ENCODE data around the gene CENPB.
A peak's percentile ranks its signal among the peaks of the same experiment; 100 is the strongest.

The CENPB gene

DNA sequence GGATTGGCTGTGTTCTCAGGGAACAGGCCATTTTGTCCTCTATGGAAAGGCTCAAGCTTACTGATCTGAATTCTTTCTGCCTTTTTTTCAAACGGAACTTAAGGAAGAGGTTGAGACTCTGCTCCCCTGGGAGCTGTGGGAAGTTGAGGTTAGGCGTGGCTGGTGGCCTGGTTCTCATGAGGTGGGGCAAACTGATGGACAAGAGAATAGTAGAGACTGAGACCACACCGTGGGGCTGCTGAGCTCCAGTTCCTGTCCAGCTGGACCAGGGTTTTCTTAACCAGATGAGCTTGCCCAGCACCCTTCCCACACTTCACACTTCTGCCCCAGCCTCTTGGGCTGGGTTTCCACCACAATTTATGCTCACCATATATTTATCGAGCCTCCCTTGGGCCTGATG, 39.9 kb upstream of the CENPB start:
- H3K4me1 ChIP-seq (ENCODE audit: insufficient read depth, low read length, severe bottlenecking) = peaks cover 3% of the 10 kb centered on the region
- H3K36me3 ChIP-seq (ENCODE audit: insufficient read depth, low read length) = peaks cover 36% of the 10 kb centered on the region
- H3K9ac ChIP-seq (ENCODE audit: low read length) = no peak overlapping the region
- no peak overlapping the region for H3K27ac ChIP-seq (ENCODE audit: low read depth, low read length, poor library complexity, severe bottlenecking)
- H3K4me3 ChIP-seq (ENCODE audit: low read depth, low read length, poor library complexity, severe bottlenecking) = no peak overlapping the region
- H2AFZ ChIP-seq (ENCODE audit: low read length) = no peak overlapping the region
- H3F3A ChIP-seq (ENCODE audit: insufficient read depth, low read length) = no peaks in the 10 kb centered on the region
- H3K4me2 ChIP-seq (ENCODE audit: low read length) = no peak overlapping the region
- H3K9me2 ChIP-seq (ENCODE audit: low read depth, low read length) = no peaks in the 10 kb centered on the region
- no peaks in the 10 kb centered on the region for H3K27me3 ChIP-seq (ENCODE audit: insufficient read depth, low read length)
- no peaks in the 10 kb centered on the region for H4K20me1 ChIP-seq (ENCODE audit: insufficient read depth, low read length)
- no peaks in the 10 kb centered on the region for H3K9me3 ChIP-seq (ENCODE audit: low read length)
- no peak for TF ChIP-seq EZH2 (IDR thresholded peaks at IDR 0.05; ENCODE audit: borderline replicate concordance, low read length)
- TF ChIP-seq, protein P1, sequence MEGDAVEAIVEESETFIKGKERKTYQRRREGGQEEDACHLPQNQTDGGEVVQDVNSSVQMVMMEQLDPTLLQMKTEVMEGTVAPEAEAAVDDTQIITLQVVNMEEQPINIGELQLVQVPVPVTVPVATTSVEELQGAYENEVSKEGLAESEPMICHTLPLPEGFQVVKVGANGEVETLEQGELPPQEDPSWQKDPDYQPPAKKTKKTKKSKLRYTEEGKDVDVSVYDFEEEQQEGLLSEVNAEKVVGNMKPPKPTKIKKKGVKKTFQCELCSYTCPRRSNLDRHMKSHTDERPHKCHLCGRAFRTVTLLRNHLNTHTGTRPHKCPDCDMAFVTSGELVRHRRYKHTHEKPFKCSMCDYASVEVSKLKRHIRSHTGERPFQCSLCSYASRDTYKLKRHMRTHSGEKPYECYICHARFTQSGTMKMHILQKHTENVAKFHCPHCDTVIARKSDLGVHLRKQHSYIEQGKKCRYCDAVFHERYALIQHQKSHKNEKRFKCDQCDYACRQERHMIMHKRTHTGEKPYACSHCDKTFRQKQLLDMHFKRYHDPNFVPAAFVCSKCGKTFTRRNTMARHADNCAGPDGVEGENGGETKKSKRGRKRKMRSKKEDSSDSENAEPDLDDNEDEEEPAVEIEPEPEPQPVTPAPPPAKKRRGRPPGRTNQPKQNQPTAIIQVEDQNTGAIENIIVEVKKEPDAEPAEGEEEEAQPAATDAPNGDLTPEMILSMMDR (IDR thresholded peaks at IDR 0.05; ENCODE audit: low read length) = no peak
- H3K79me2 ChIP-seq (ENCODE audit: insufficient read depth, low read length) = no peaks in the 10 kb centered on the region

DNA sequence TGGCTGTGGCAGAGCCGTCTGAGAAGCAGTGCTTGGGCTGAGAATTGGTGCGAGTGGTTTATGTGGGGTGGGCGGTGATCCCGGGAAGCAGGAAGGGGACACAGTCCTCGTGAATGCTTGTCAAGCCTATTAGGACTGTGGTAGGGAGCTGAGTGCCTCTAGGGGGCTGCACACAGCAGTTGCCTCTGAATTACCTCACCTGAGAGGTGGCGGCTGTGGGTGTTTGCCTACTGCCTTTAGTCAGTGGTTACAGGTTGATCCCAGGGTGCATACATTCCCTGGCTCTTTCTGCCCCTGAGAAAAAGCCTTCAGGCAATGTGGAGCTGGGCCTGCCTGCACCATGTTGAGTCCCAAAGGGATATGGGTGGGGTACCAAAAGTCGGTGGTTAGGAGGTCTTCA, 39.0 kb upstream of the CENPB start:
- H3K4me2 ChIP-seq (ENCODE audit: low read length) = no peak overlapping the region
- no peak overlapping the region for H3K4me3 ChIP-seq (ENCODE audit: low read depth, low read length, poor library complexity, severe bottlenecking)

DNA sequence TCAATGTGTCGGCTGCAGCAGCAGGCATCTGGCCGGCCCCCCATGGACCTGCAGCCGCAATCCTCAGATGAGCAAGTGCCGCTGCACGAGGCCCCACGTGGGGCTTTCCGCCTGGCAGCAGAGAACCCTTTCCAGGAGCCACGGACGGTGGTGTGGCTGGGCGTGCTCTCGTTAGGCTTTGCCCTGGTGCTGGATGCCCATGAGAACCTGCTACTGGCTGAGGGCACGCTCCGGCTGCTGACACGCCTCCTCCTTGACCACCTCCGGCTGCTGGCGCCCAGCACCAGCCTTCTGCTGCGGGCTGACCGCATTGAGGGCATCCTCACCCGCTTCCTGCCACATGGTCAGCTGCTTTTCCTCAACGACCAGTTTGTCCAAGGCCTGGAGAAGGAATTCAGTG, 37.3 kb upstream of the CENPB start:
- Histone ChIP-seq H3K4me1 (ENCODE audit: insufficient read depth, low read length, severe bottlenecking) (peaks cover 18% of the 10 kb centered on the region), H3K9me2 (ENCODE audit: low read depth, low read length) (no peaks in the 10 kb centered on the region)
- TF ChIP-seq, protein P1 (IDR thresholded peaks at IDR 0.05; ENCODE audit: low read length) = no peak
- TF ChIP-seq EZH2 (IDR thresholded peaks at IDR 0.05; ENCODE audit: borderline replicate concordance, low read length) = no peak

More for the DNA sequence above, 39.0 kb upstream of the CENPB start:
- Histone ChIP-seq H4K20me1 (ENCODE audit: insufficient read depth, low read length) (no peaks in the 10 kb centered on the region), H3K27ac (ENCODE audit: low read depth, low read length, poor library complexity, severe bottlenecking) (no peak overlapping the region), H3K9me2 (ENCODE audit: low read depth, low read length) (no peaks in the 10 kb centered on the region), H3K4me1 (ENCODE audit: insufficient read depth, low read length, severe bottlenecking) (peaks cover 8% of the 10 kb centered on the region), H3F3A (ENCODE audit: insufficient read depth, low read length) (no peaks in the 10 kb centered on the region), H3K9me3 (ENCODE audit: low read length) (no peaks in the 10 kb centered on the region), H3K27me3 (ENCODE audit: insufficient read depth, low read length) (no peaks in the 10 kb centered on the region), H3K36me3 (ENCODE audit: insufficient read depth, low read length) (peaks cover 36% of the 10 kb centered on the region), H3K9ac (ENCODE audit: low read length) (no peak overlapping the region), H2AFZ (ENCODE audit: low read length) (no peak overlapping the region), H3K79me2 (ENCODE audit: insufficient read depth, low read length) (no peaks in the 10 kb centered on the region)
- TF ChIP-seq, protein P1 (IDR thresholded peaks at IDR 0.05; ENCODE audit: low read length) = peak; percentile 14; the same call in 1 of the 2 replicates
- TF ChIP-seq EZH2 (IDR thresholded peaks at IDR 0.05; ENCODE audit: borderline replicate concordance, low read length) = no peak

More for the DNA sequence above, 37.3 kb upstream of the CENPB start:
- Histone ChIP-seq H3K9ac (ENCODE audit: low read length) (no peak overlapping the region), H3K4me3 (ENCODE audit: low read depth, low read length, poor library complexity, severe bottlenecking) (no peak overlapping the region), H3F3A (ENCODE audit: insufficient read depth, low read length) (no peaks in the 10 kb centered on the region), H3K27ac (ENCODE audit: low read depth, low read length, poor library complexity, severe bottlenecking) (no peak overlapping the region), H3K79me2 (ENCODE audit: insufficient read depth, low read length) (no peaks in the 10 kb centered on the region), H3K4me2 (ENCODE audit: low read length) (no peak overlapping the region), H3K27me3 (ENCODE audit: insufficient read depth, low read length) (no peaks in the 10 kb centered on the region), H3K36me3 (ENCODE audit: insufficient read depth, low read length) (peaks cover 31% of the 10 kb centered on the region), H2AFZ (ENCODE audit: low read length) (no peak overlapping the region), H4K20me1 (ENCODE audit: insufficient read depth, low read length) (no peaks in the 10 kb centered on the region), H3K9me3 (ENCODE audit: low read length) (no peaks in the 10 kb centered on the region)
